HuH-7.5 (cell line): ENCODE results near the gene VN1R2.
"Not testable (repeated sequence)": the region's sequence is repeated elsewhere in the genome, so short reads cannot be mapped to it uniquely, and the experiment has no call there.

Experiments
- DNase-seq: peaks from one replicate; pipeline ENCODE4 v3.0.0; 2011; ENCODE audit warnings: low spot score

VN1R2 gene, protein sequence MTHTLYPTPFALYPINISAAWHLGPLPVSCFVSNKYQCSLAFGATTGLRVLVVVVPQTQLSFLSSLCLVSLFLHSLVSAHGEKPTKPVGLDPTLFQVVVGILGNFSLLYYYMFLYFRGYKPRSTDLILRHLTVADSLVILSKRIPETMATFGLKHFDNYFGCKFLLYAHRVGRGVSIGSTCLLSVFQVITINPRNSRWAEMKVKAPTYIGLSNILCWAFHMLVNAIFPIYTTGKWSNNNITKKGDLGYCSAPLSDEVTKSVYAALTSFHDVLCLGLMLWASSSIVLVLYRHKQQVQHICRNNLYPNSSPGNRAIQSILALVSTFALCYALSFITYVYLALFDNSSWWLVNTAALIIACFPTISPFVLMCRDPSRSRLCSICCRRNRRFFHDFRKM

GRCh38 chr19:53257715-53258342, at the start of gene VN1R2:
Gene VN1R2 (plus strand): TSS chr19:53258292. CDS start chr19:53258376, 84 bp downstream.
- not testable (repeated sequence) for DNase-seq

DNA sequence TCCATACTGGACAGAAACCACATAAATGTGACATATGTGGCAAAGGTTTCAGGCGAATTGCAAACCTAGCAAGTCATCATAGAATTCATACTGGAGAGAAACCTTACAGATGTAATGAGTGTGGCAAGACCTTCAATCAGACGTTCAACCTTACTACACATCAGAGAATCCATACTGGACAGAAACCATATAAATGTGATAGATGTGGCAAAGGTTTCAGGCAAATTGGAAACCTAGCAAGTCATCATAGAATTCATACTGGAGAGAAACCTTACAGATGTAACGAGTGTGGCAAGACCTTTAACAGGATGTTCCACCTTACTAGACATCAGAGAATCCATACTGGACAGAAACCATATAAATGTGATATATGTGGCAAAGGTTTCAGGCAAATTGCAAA, 46.5 kb upstream of the VN1R2 start:
- DNase-seq = not testable (repeated sequence)

DNA sequence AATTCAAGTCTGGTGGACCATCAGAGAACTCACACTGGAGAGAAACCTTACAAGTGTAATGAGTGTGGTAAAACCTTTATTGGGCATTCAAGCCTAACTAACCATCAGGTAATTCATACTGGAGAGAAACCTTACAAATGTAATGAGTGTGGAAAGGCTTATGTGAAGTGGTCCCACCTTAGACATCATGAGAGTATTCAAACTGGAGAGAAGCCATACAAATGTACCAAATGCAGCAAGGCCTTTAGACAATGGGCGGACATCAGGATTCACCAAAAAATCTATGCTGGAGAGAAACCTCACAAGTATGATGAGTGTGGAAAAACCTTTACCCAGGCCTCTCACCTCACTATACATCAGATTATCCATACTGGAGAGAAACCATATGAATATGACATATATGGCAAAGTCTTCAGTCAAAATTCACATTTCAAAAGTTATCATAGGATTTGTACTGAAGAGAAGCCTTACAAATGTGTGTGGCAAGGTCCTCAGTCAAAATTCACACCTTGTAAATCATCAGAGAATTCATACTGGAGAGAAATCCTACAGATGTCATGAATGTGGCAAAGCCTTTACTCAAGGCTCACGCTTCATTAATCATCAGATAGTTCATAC, 45.3 kb upstream of the VN1R2 start:
- DNase-seq = no peak

GRCh38 chr19:53222716-53223115, 35.4 kb upstream of the VN1R2 start:
- DNase-seq = not testable (repeated sequence)

DNA sequence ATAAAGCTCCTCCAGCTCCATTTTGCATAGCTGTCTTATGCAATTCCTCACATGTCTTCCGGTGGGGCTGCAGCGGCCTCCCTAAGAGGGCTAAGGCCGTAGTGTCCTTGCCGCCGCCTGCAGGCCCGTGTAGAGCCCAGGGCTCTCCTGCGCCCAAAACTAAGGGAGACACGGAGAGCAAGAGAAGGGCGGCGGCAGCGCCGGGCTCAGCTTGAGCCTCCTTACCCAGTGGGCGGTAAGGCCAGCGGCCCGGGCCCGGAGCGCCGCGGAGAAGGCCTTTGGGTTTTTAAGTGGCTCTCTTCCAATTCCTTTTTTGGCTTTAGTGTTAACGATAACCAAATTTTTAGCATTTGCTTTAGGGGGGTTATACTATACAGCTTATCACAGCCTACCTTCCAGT, 33.5 kb upstream of the VN1R2 start:
- DNase-seq = no peak

GRCh38 chr19:53237114-53237777, 20.8 kb upstream of the VN1R2 start:
- no peak for DNase-seq

DNA sequence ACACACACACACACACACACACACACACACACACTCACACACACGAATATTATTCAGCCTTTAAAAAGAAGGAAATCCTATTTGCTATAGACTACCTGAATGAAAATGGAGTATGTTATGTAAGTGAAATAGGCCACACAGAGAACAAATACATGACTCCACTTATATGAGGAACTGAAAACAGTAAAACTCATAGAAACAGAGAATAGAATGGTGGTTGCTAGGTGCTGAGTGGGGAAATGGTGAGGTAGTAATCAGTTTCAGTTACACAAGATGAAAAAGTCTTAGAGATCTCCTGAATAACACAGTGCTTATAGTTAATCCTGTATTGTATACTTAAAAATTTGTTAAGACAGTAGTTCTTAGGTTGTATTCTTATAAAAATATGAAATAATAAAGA, 11.6 kb upstream of the VN1R2 start:
- no peak for DNase-seq

DNA sequence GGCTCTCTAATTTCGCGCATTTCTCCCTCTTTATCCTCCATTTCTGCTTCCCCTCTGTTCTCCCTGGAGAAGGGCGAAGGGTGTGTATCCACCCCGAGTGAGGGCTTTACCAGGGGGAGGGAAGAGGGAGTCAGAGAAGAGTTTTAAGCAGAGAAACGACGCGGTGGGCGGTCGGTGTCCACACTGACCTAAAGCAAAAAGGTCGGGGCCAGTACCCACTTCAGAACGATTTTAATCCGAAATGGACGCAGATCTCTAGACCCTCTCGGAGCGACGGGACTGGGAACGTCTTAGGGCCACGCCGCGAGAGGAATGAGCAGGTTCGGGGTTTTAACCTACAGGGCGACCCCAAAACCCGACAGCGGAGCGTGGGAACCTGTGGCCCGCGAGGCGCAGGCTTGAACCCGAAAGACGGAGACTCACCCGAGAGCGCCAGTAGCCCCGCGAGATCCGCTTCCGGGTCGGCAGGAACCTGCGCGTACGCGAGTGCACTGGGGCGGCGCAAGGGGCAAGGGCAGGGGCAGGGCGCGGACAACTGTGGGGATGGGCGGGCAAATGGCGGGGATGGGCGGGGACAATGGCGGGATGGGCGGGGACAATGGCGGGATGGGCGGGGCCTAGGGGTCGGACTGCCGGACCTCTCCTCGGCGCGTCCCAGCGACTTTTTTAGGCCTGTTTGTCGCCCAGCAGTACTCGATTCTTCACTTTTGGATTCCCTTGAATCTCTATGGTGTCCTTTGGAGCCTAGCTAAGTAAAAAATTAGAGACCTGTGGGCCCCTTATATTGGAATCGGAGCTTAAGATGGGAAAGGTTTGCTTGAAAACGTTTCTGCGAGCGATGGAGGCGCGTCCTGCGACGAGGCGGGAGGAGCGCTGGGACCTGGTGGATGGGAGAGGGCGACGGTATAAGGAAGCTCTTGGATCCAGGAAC, 3.4 kb upstream of the VN1R2 start, which contains the start of gene ZNF677:
Gene ZNF677 (minus strand): TSS at position 463 of the 931 bp plus-strand sequence. CDS start 3,323 bp downstream, outside the sequence.
- no peak for DNase-seq

DNA sequence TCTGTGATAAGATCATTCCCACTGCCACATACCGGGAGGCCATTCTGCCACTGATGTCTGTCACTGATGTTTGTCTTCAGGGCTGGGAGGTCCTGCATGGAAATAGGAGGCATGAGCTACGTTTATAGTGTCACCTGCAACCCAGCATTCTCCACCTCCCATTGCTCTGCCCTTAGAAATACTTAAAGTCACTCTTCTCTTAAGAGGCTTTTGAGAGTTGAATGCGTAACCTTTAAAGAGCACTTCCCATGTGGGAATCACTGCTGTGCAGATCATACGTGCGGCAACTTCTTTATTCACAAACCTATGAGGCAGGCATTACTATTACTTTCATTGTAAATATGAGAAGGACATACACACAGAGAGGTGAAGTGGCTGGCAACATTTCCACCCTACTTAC, 9.5 kb downstream of the VN1R2 start, which contains the start of gene VN1R4:
Gene VN1R4 (minus strand): TSS at position 101 of the 400 bp plus-strand sequence. CDS start 58 bp downstream, at position 43.
- DNase-seq = not testable (repeated sequence)

DNA sequence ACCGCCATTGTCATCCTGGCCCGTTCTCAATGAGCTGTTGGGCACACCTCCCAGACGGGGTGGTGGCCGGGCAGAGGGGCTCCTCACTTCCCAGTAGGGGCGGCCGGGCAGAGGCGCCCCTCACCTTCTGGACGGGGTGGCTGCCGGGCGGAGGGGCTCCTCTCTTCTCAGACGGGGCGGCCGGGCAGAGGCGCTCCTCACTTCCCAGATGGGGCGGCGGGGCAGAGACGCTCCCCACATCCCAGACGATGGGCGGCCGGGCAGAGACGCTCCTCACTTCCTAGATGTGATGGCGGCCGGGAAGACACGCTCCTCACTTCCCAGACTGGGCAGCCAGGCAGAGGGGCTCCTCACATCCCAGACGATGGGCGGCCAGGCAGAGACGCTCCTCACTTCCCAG, 11.8 kb downstream of the VN1R2 start:
- DNase-seq = not testable (repeated sequence)

- DNase-seq = no peak
These were observed 14.0 kb downstream of the VN1R2 start for GRCh38 chr19:53272044-53272443.

DNA sequence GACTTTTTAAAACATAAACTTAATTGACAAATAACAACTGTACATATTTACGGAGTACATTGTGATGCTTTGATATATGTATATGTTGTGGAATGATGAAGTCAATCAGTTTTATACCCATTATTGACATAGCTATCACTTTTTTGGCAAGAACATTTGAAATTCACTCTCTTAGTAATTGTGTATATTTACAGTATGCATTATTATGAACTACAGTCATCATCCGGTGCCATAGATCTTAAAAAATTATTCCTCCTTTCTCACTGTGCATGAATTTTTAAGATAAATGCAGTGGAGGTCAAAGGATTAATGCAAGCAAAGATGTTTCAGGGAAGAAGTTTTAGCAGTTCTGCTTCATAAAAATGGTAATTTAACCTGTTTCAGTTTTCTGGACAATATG, 17.4 kb downstream of the VN1R2 start:
- no peak for DNase-seq

DNA sequence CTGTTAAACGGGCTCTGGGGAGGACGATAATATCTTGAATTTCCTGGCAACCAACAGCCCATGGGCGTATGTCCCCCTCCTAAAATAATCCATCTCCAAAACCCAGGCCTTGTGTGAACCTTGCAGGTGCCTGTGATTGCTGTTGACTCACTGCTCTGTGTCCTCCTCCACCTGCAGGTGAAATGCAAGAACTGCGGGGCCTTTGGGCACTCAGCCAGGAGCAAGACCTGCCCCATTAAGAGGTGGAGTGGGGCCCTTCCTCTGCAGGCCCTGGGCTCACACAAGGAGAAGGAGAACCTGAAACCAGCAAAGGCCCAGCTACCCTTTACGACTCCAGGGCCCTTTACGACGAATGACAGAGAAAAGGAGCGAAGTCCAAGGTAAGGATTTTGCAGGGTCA, 23.9 kb downstream of the VN1R2 start:
- DNase-seq = not testable (repeated sequence)

DNA sequence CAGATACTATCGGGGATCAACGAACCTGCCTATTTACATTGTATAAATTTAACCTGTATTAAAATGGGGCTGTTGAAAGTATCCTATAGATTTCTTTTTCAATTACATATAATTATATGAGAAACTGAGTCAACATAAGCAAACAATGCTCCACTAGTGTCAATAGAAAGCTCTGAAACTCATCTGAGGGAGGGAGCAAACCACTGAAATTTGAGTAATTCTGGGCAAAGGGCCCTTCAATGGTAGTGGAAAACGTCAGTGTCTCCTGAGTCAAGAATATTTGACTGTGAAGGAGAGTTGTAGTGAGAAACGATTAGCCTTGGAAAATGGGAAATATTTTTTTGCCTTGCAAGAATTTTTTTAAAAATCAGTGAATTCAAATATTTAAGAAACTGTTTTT, 27.0 kb downstream of the VN1R2 start:
- DNase-seq = no peak

DNA sequence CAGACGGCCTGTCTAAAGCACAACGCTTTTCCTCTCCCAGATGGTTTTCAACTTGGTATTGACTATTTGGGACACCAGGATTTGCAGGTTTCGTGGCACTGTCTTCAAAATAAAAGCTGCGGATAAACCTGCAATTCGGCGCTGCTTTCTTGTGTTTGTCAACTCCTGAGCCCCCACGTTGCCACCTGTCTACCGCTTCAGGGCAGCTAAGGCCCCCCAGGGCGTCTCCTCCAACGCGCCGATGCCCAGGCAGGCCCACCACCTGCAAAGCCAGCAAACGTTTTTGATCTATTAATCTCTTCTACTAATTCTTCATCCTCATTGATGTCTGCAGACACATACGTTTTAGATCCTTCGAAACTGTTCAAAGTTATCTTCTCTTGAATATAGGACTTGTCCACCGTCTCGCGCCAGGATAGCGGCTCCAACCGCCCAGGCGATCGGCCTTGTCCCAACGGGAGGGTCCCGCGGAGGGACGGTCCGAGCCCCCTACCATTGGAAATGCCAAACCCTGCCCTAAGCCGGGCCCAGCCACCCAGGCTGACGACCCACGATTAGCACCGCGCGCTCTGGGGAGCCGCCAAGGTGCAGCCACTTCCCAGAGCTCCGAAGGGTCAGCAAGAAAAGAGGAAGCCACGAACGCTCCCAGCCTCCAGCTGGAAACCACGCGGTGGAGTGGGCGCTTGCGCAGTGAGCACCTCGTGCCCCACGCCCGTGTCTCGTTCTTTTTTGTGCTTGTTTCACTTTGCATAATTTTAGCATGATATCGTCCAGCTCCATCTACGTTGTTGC, 32.9 kb downstream of the VN1R2 start:
- no peak for DNase-seq

GRCh38 chr19:53294786-53295441, 36.8 kb downstream of the VN1R2 start:
- no peak for DNase-seq

- DNase-seq = not testable (repeated sequence)
These were observed 43.2 kb downstream of the VN1R2 start for GRCh38 chr19:53301341-53301740.

GRCh38 chr19:53308339-53308811, 50.3 kb downstream of the VN1R2 start:
- no peak for DNase-seq
